K562 (cell line): ENCODE data around the gene HYAL1. TPM values are rescaled to one million over a fixed set of nuclear protein-coding genes. Genes with fewer than 3 reads are reported as not detected.

Experiments
- ATAC-seq: fragments of 200-7000 bp; cut with Tn5 transposase; 3 replicates; pipeline ENCODE4 v1.9.1; 2020; ENCODE audit warnings: moderate library complexity
- BruUV-seq: library from RNA; stranded (reverse); fragments of 400-500 nt; replicated peaks from 2 replicates; lab custom pipeline; 2021; lab: Mats Ljungman, UMichigan
- CTCF ChIA-PET: fragments of 300-600 bp; formaldehyde crosslinking; extraction: SDS; loops from one replicate; lab custom pipeline; 2021; ENCODE audit warnings: low intra/inter-chr PET ratio; lab: Yijun Ruan, JAX
- POLR2A ChIA-PET: fragments of 300-600, 350-650 bp; sonication (Branson Sonifier 250); formaldehyde crosslinking; extraction: SDS; loops from one replicate; lab custom pipeline; 2021; ENCODE audit warnings: antibody characterized with exemption, inconsistent platforms; lab: Yijun Ruan, JAX
- DNase-seq, 4 experiments: peaks; one replicate each; pipeline versions ENCODE4 v3.0.0 to v3.0.0-alpha.2; 2011 to 2018; ENCODE audit warnings: low spot score in 3 of 4, mixed read lengths in 3 of 4; ENCODE audit errors: extremely low read depth in 1 of 4
- FAIRE-seq: peaks from 2 replicates; lab custom pipeline; 2011; peaks lifted over from hg19 to GRCh38; lab: Jason Lieb, UNC
- H2AFZ ChIP-seq: 2 replicates; pipeline ENCODE4 v1.6.0; 2011; ENCODE audit warnings: low read depth, low read length, control low read depth, inconsistent platforms
- H3K27ac ChIP-seq: fragments of 200-600 bp; 3 replicates; pipeline ENCODE4 v1.8.0; 2011; ENCODE audit warnings: low read depth, mild to moderate bottlenecking, control low read depth, inconsistent platforms, low read length, moderate library complexity, mixed read lengths; ENCODE audit errors: extremely low read depth
- H3K27me3 ChIP-seq, 2 experiments: fragments of 300-600 bp in 1 of 2; 2 replicates in 1 of 2; 3 replicates in 1 of 2; pipeline versions ENCODE4 v1.6.0 to v1.8.0; 2011; ENCODE audit warnings: inconsistent platforms in 2 of 2, low read length in 2 of 2, mild to moderate bottlenecking in 1 of 2, mixed read lengths in 1 of 2, moderate library complexity in 1 of 2; ENCODE audit not compliant: control insufficient read depth in 2 of 2, insufficient read depth in 2 of 2
- H3K36me3 ChIP-seq: fragments of 300-600 bp; 3 replicates; pipeline ENCODE4 v1.8.0; 2011; ENCODE audit warnings: mild to moderate bottlenecking, low read length, inconsistent platforms; ENCODE audit not compliant: control insufficient read depth, insufficient read depth
- H3K4me1 ChIP-seq, 2 experiments: fragments of 200-600 bp in 1 of 2; replicated peaks in 1 of 2; 2 replicates in 1 of 2; 3 replicates in 1 of 2; pipeline versions ENCODE4 v1.5.1 to v1.8.0; 2011; ENCODE audit warnings: inconsistent platforms in 2 of 2, low read length in 2 of 2, mild to moderate bottlenecking in 1 of 2, mixed read lengths in 1 of 2, moderate library complexity in 1 of 2; ENCODE audit not compliant: control insufficient read depth in 2 of 2, insufficient read depth in 2 of 2
- H3K4me2 ChIP-seq: 2 replicates; pipeline ENCODE4 v1.6.1; 2011; ENCODE audit warnings: low read length, control low read depth, inconsistent platforms, mixed read lengths; ENCODE audit not compliant: insufficient read depth
- H3K4me3 ChIP-seq: fragments of 200-600 bp; sonication (generic), shearing (Covaris generic); 2 replicates; pipeline ENCODE4 v1.5.1; 2016; ENCODE audit warnings: control low read depth, inconsistent platforms
- H3K79me2 ChIP-seq: fragments of 200-600 bp; 3 replicates; pipeline ENCODE4 v1.8.0; 2011; ENCODE audit warnings: low read length, inconsistent platforms; ENCODE audit not compliant: control insufficient read depth, insufficient read depth
- H3K9ac ChIP-seq, 2 experiments: 2 replicates each; pipeline versions ENCODE4 v1.6.0 to v1.6.1; 2011; ENCODE audit warnings: low read depth in 2 of 2, low read length in 2 of 2, control low read depth in 1 of 2, inconsistent platforms in 1 of 2, mild to moderate bottlenecking in 1 of 2, mixed read lengths in 1 of 2; ENCODE audit not compliant: insufficient read depth in 1 of 2
- H3K9me1 ChIP-seq: one replicate; pipeline ENCODE4 v1.6.0; 2011; ENCODE audit warnings: inconsistent platforms, mild to moderate bottlenecking, low read length, moderate library complexity; ENCODE audit not compliant: control insufficient read depth, insufficient read depth
- H3K9me3 ChIP-seq: replicated peaks from 2 replicates; pipeline ENCODE4 v1.5.1; 2011; ENCODE audit warnings: low read depth, low read length, inconsistent platforms; ENCODE audit not compliant: control insufficient read depth, insufficient read depth
- H4K20me1 ChIP-seq: replicated peaks from 2 replicates; pipeline ENCODE4 v1.6.1; 2011; ENCODE audit warnings: low read length, inconsistent platforms, mixed read lengths; ENCODE audit not compliant: control insufficient read depth, insufficient read depth
- ARHGAP35 ChIP-seq: fragments of 450-650 bp; IDR thresholded peaks from 2 replicates; pipeline ENCODE4 v1.6.1; 2018; ENCODE audit not compliant: partially characterized antibody
- ASH1L ChIP-seq: fragments of 450-650 bp; IDR thresholded peaks from 2 replicates; pipeline ENCODE4 v1.6.1; 2018; ENCODE audit warnings: borderline replicate concordance, mild to moderate bottlenecking, low read depth; ENCODE audit not compliant: partially characterized antibody
- EGR1 ChIP-seq: fragments of 450-650 bp; conservative IDR thresholded peaks from 2 replicates; pipeline ENCODE4 v1.6.1; 2017; ENCODE audit warnings: mild to moderate bottlenecking
- EZH2 ChIP-seq: IDR thresholded peaks from 2 replicates; pipeline ENCODE4 v1.6.1; 2012; ENCODE audit warnings: low read depth, mild to moderate bottlenecking, inconsistent platforms, low read length, borderline replicate concordance
- MXI1 ChIP-seq: IDR thresholded peaks from 2 replicates; pipeline ENCODE4 v1.6.1; 2011; ENCODE audit warnings: low read depth, mild to moderate bottlenecking, improper control_type of control experiment, low read length
- NR2C1 ChIP-seq, 2 experiments: fragments of 450-650 bp; IDR thresholded peaks; 2 replicates each; pipeline ENCODE4 v1.6.1; 2017; ENCODE audit warnings: mild to moderate bottlenecking in 2 of 2, antibody characterized with exemption in 1 of 2, inconsistent platforms in 1 of 2, missing compliant biosample characterization in 1 of 2, missing genetic modification characterization in 1 of 2
- RBBP5 ChIP-seq: fragments of 200-600 bp; sonication (generic); IDR thresholded peaks from 2 replicates; pipeline ENCODE4 v1.6.1; 2012; ENCODE audit warnings: borderline replicate concordance, mild to moderate bottlenecking, low read length, control low read depth, inconsistent platforms; ENCODE audit not compliant: insufficient read depth, poor library complexity, severe bottlenecking
- RNF2 ChIP-seq: sonication (generic); IDR thresholded peaks from 2 replicates; pipeline ENCODE4 v1.6.1; 2016
- SIN3B ChIP-seq: fragments of 450-650 bp; IDR thresholded peaks from 2 replicates; pipeline ENCODE4 v1.6.1; 2017; ENCODE audit warnings: low read depth, mild to moderate bottlenecking, moderate library complexity
- TCF7L2 ChIP-seq: fragments of 150-350 bp; IDR thresholded peaks from 2 replicates; pipeline ENCODE4 v1.6.1; 2016; ENCODE audit warnings: low read depth, mild to moderate bottlenecking, low read length, moderate library complexity
- TEAD2 ChIP-seq: fragments of 450-650 bp; IDR thresholded peaks from 2 replicates; pipeline ENCODE4 v1.6.1; 2016; ENCODE audit warnings: missing genetic modification characterization, control low read depth, missing compliant biosample characterization
- VEZF1 ChIP-seq: fragments of 200-800 bp; sonication (Bioruptor generic); IDR thresholded peaks from 2 replicates; pipeline ENCODE4 v1.6.1; 2017; ENCODE audit warnings: missing genetic modification characterization, missing compliant biosample characterization
- ZNF217 ChIP-seq: sonication (generic); formaldehyde crosslinking; IDR thresholded peaks from 2 replicates; pipeline ENCODE4 v1.8.0; 2022; ENCODE audit warnings: mild to moderate bottlenecking, missing genetic modification reagents
- ZNF518B ChIP-seq: fragments of 250-450 bp; sonication (Bioruptor Pico); IDR thresholded peaks from 2 replicates; pipeline ENCODE4 v1.5.0; 2021; ENCODE audit warnings: mild to moderate bottlenecking, moderate library complexity
- WGBS: fragments of 100-300 bp; shearing (Covaris generic); methylation state at CpG from one replicate; pipeline ENCODE4 v1.1.6; 2016; ENCODE audit warnings: low coverage, mixed read lengths; ENCODE audit not compliant: insufficient coverage; ENCODE audit errors: missing lambda C conversion rate; 5-methylcytosine and 5-hydroxymethylcytosine counted together
- in situ Hi-C: fragments of 300-500 bp; cut with MboI; formaldehyde crosslinking; loops from 4 replicates; pipeline ENCODE4 v1.15.0; 2018; ENCODE audit warnings: inconsistent platforms, mixed read lengths
- intact Hi-C: fragments of 100-400 bp; cut with micrococcal nuclease; formaldehyde crosslinking; loops from 2 replicates; pipeline ENCODE4 v1.14.2; 2022
- polyA plus RNA-seq, 8 experiments: library from polyadenylated mRNA; depleted of rRNA in 4 of 8; stranded (reverse) in 5 of 8; unstranded in 3 of 8; fragments of >200 nt; fragmentation: Nextera tagmentation in 2 of 8; fragmentation: Illumina TruSeq in 1 of 8; extraction: Ambion mirVana in 2 of 8; extraction: Trizol in 1 of 8; gene quantifications; 2 replicates each; pipeline versions ENCODE4 v1.2.1 to v1.2.3, GENCODE V29; 2011 to 2014; ENCODE audit warnings: inconsistent platforms in 1 of 8, missing spikeins in 1 of 8
- total RNA-seq, 7 experiments: library from RNA; depleted of rRNA in 6 of 7; stranded (reverse); fragments of >200 nt in 6 of 7; fragmentation: Illumina TruSeq in 2 of 7; extraction: Trizol in 2 of 7; gene quantifications; 2 replicates each; pipeline versions ENCODE4 v1.2.1 to v1.2.3, GENCODE V29; 2011 to 2021; ENCODE audit warnings: low replicate concordance in 1 of 7
- TF ChIP-seq, protein P1 (sequence below): sonication (generic); formaldehyde crosslinking; IDR thresholded peaks from 2 replicates; pipeline ENCODE4 v1.8.1; 2023; ENCODE audit warnings: mild to moderate bottlenecking, missing genetic modification reagents

The HYAL1 gene
- total and polyA plus RNA-seq, 9 of the 15 experiments (the other 6 are each of a cell fraction or from before 2014, with no cell fraction given): 1.4 to 8.5 (median 4.7) TPM

DNA sequence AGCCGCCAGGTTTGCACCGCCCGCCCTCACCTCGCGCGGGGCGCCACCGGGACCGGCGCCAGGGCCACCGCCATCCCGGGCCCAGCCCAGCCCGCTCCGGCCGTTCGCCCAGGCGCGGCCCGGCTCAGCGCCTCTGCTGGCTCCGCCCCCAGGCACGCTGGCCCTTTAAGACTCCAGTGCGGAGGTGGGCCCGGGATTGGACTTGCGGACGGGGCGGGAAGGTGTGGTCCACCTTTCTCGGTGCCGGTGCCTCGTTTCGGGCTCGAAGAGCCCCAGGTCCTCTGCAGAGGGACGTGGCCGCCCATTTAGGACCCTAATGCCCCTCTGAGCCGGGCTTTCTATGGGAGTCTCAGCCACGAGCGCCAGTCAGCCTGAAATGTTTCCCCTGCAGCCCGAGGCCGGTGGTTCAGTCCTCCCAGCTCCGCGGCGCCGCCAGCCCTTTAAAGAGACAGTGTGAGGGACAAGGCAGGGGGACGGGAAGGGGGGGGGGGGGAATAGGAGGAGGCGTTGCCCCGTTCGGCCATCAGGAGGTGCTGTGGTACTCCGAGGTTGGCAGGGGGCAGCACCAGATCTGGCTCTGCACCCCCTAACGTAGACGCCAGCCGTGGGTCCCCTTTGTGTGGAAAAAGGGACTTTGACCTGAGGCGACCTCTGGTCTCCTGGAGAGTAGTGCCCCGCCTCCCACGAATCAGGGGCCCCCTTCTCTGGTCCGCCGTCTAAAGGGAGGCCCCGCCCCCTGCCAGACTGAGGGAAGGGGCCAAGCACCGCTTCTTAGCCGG, 18.2 kb upstream of the HYAL1 start:
- Histone ChIP-seq H3K4me2 (peak overlapping the region; percentile 90), H4K20me1 (no peaks in the 10 kb centered on the region), H3K27ac (peak overlapping the region; percentile 100), H3K4me3 (peak overlapping the region; percentile 81), H3K9ac (peak overlapping the region; percentile 98), H3K36me3 (peaks cover 43% of the 10 kb centered on the region; the same call in 2 of the 3 replicates), H3K27me3 (no peaks in the 10 kb centered on the region), H3K9me3 (no peaks in the 10 kb centered on the region), H2AFZ (peak overlapping the region; percentile 99), H3K4me1 (peaks cover 33 to 75% of the 10 kb centered on the region in 2 experiments), H3K79me2 (peaks cover 22% of the 10 kb centered on the region), H3K9me1 (no peaks in the 10 kb centered on the region)
- POLR2A ChIA-PET: interaction anchor here (1.0 kb wide), 1 partner anchor 18 kb away, joined by 4 read pairs; the partner anchor contains the start of gene HYAL1
- in situ Hi-C loops (no loop called here), intact Hi-C loops (no loop called here)
- CTCF ChIA-PET: no interaction called here
- DNase-seq (peak; percentile 68 to 90 (median 78)), ATAC-seq (peak; percentile 90), FAIRE-seq (peak; percentile 71)
- under 1% methylated on average over 33 of the region's 59 CpGs for WGBS
- BruUV-seq: no TSS peak
- 0 out of 2 replicates have a peak, but pooled peaks have one; percentile 7 for TF ChIP-seq MXI1
- TF ChIP-seq ZNF518B: no peak
- peak; percentile 92 for TF ChIP-seq EGR1
- peak; percentile 95 for TF ChIP-seq VEZF1 (CRISPR knock-in tag)
- TF ChIP-seq RNF2: peak; percentile 89; the same call in 1 of the 2 replicates
- TF ChIP-seq ARHGAP35: no peak
- TF ChIP-seq RBBP5: peak; percentile 64
- peak; percentile 90 for TF ChIP-seq TCF7L2
- no peak for TF ChIP-seq ZNF217 (CRISPR knock-in tag)
- TF ChIP-seq, protein P1, sequence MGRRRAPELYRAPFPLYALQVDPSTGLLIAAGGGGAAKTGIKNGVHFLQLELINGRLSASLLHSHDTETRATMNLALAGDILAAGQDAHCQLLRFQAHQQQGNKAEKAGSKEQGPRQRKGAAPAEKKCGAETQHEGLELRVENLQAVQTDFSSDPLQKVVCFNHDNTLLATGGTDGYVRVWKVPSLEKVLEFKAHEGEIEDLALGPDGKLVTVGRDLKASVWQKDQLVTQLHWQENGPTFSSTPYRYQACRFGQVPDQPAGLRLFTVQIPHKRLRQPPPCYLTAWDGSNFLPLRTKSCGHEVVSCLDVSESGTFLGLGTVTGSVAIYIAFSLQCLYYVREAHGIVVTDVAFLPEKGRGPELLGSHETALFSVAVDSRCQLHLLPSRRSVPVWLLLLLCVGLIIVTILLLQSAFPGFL (CRISPR knock-in tag): no peak
- no peak for TF ChIP-seq EZH2
- TF ChIP-seq NR2C1 (IDR thresholded peaks at IDR 0.05): no peak
- no peak for TF ChIP-seq NR2C1 (tag; IDR thresholded peaks at IDR 0.05)
- TF ChIP-seq SIN3B: 0 out of 2 replicates have a peak, but pooled peaks have one; percentile 36
- no peak for TF ChIP-seq TEAD2 (tag)
- TF ChIP-seq ASH1L: peak; percentile 85
